Measurements from ENCODE around the gene SAT1.
"Not testable (repeated sequence)": the region's sequence is repeated elsewhere in the genome, so short reads cannot be mapped to it uniquely, and the experiment has no call there.

The SAT1 gene

DNA sequence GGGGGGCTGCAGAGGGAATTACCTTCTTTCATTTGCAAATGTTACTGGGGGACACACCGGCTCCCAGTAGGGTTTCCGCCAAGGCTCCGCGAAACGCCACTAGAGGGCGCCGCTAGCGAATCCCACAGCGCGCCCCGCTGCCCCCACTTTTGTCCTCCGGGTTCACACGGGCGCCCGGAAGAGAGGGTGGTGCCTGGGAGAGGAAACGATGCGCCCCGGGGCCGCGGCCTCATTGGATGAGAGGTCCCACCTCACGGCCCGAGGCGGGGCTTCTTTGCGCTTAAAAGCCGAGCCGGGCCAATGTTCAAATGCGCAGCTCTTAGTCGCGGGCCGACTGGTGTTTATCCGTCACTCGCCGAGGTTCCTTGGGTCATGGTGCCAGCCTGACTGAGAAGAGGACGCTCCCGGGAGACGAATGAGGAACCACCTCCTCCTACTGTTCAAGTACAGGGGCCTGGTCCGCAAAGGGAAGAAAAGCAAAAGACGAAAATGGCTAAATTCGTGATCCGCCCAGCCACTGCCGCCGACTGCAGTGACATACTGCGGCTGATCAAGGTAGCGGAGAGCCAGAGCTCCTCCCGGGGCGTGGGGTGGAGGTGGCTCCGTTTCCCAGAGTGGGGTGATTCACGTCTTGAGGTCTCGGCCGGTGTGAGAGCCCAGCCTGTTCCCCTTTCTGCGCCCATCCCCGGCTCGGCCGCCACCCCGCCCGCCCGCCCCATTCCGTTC, at the start of gene SAT1:
Gene SAT1, plus strand, starts transcription at position 311 of the 726 bp plus-strand sequence. Its CDS starts 179 bp downstream, at position 490.
- peak; percentile 94 to 97 for DNase-seq
- peak within 1 kb of the TSS; percentile 72 to 80 for H3K4me3 ChIP-seq
- intact Hi-C loops (cut with DNase I; ENCODE audit: low total_unique reads): loop anchor here (2.0 kb wide), 1 partner anchor 118 kb away; no protein-coding TSS in a partner anchor
- peak; percentile 65 to 76 for TF ChIP-seq CTCF (IDR thresholded peaks at IDR 0.05)
- peaks cover 0 to 3% (median 0%) of the 10 kb centered on the region in 4 donors for H3K4me1 ChIP-seq
- no peaks in the 10 kb centered on the region for H3K9me3 ChIP-seq
- peak within 1 kb of the TSS; percentile 94 to 95 for H3K27ac ChIP-seq
- H3K27me3 ChIP-seq: no peaks in the 10 kb centered on the region
- H3K36me3 ChIP-seq: peaks cover 0 to 9% (median 9%) of the 10 kb centered on the region in 3 donors

DNA sequence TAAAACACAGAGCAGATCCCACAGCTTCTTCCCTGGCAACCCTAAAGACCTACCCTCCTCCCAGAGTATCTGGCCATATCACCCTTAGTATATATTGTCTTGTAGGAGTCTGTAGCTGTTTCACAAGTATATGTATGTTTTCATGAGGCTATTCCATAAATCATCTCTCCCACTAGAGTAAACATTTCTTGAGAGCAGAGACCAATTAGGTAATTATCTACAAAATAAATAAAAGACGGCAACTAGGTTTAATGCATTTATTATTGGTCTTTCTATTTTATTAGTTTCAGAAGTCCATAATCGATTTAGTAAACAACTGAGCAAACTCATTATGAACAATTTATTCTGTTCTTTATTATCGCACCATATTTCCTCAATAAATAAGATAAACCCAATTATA, 46.9 kb upstream of the SAT1 start:
- intact Hi-C loops (cut with DNase I; ENCODE audit: low total_unique reads): no loop called here
- no peak for TF ChIP-seq CTCF (IDR thresholded peaks at IDR 0.05)
- Histone ChIP-seq H3K27ac (no peak overlapping the region), H3K27me3 (no peaks in the 10 kb centered on the region), H3K4me1 (peaks cover 0 to 2% (median 0%) of the 10 kb centered on the region in 4 donors), H3K4me3 (no peak overlapping the region), H3K36me3 (peaks cover 0 to under 1% (median 0%) of the 10 kb centered on the region in 3 donors), H3K9me3 (no peaks in the 10 kb centered on the region)
- DNase-seq: no peak

DNA sequence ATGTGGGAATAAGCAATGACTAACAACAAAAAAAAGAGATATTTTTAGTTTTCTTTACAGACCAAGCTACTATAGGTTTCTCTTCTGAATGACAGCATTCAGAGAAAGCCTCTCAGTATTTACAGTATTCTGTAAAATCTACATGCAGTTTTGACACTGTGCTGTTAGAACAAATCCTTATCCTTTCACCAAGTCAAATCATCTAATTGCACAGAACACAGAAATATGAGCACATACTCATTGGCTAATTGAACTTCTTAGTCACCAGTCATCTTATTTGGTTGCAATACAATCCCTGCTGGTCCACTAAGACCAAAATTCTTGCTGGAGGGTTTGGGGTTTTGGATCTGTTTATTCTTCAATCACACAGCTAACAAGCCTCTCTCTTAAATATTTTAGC, 45.6 kb upstream of the SAT1 start:
- Histone ChIP-seq H3K36me3 (no peaks in the 10 kb centered on the region), H3K4me3 (no peak overlapping the region), H3K4me1 (peaks cover 0 to 8% (median 1%) of the 10 kb centered on the region in 4 donors), H3K27me3 (no peaks in the 10 kb centered on the region), H3K27ac (no peak overlapping the region), H3K9me3 (no peaks in the 10 kb centered on the region)
- intact Hi-C loops (cut with DNase I; ENCODE audit: low total_unique reads): no loop called here
- TF ChIP-seq CTCF (IDR thresholded peaks at IDR 0.05): no peak
- no peak for DNase-seq

- H3K9me3 ChIP-seq: no peaks in the 10 kb centered on the region
- H3K27me3 ChIP-seq: no peaks in the 10 kb centered on the region
- peak overlapping the region; percentile 69 to 84 for H3K4me3 ChIP-seq
- peak overlapping the region; percentile 85 to 93 for H3K27ac ChIP-seq
- intact Hi-C loops (cut with DNase I; ENCODE audit: low total_unique reads): no loop called here
- H3K36me3 ChIP-seq: no peaks in the 10 kb centered on the region
- peak; percentile 28 to 69 for DNase-seq
- no peak for TF ChIP-seq CTCF (IDR thresholded peaks at IDR 0.05)
- H3K4me1 ChIP-seq: peaks cover 0 to 8% (median 0%) of the 10 kb centered on the region in 4 donors
These were observed 40.7 kb upstream of the SAT1 start for GRCh38 chrX:23742174-23742696.

- TF ChIP-seq CTCF (IDR thresholded peaks at IDR 0.05): no peak
- H3K27ac ChIP-seq: peak within 1 kb of the TSS; percentile 85 to 93
- peak; percentile 93 to 96 for DNase-seq
- intact Hi-C loops (cut with DNase I; ENCODE audit: low total_unique reads): no loop called here
- H3K27me3 ChIP-seq: no peaks in the 10 kb centered on the region
- peaks cover 0 to 8% (median 0%) of the 10 kb centered on the region in 4 donors for H3K4me1 ChIP-seq
- no peaks in the 10 kb centered on the region for H3K9me3 ChIP-seq
- no peaks in the 10 kb centered on the region for H3K36me3 ChIP-seq
- peak within 1 kb of the TSS; percentile 69 to 84 for H3K4me3 ChIP-seq
These were observed 40.0 kb upstream of the SAT1 start, which contains the start of gene ACOT9 for GRCh38 chrX:23742697-23743622. TSS of gene ACOT9 (minus strand) at chrX:23743276. CDS start at chrX:23743144, 132 bp downstream.

- DNase-seq; intact Hi-C loops (cut with DNase I; ENCODE audit: low total_unique reads); H3K4me1 ChIP-seq; H3K36me3 ChIP-seq; H3K27me3 ChIP-seq; H3K9me3 ChIP-seq: not testable (repeated sequence)
- Histone ChIP-seq H3K27ac (peak overlapping the region; percentile 85 to 93), H3K4me3 (peak overlapping the region; percentile 69 to 84)
These were observed 39.4 kb upstream of the SAT1 start for GRCh38 chrX:23743623-23743971.

Data from tibial artery (tissue), 4 donors.